Nephron progenitor cell (in vitro differentiated cells): Measurements from ENCODE around the gene DAPK1.

ENCODE experiments used
- DNase-seq: peaks from one replicate; pipeline ENCODE4 v3.0.0; 2021
- H3K27ac Mint-ChIP-seq: 2 replicates; pipeline ENCODE4 v1.8.0; 2021; ENCODE audit warnings: mild to moderate bottlenecking, moderate library complexity, mixed read lengths
- H3K27me3 Mint-ChIP-seq: 2 replicates; pipeline ENCODE4 v1.8.0; 2021; ENCODE audit warnings: mild to moderate bottlenecking, low read depth, mixed read lengths; ENCODE audit not compliant: poor library complexity
- H3K36me3 Mint-ChIP-seq: 2 replicates; pipeline ENCODE4 v1.8.0; 2021; ENCODE audit warnings: low read depth, mixed read lengths
- H3K4me1 Mint-ChIP-seq: 2 replicates; pipeline ENCODE4 v1.8.0; 2021; ENCODE audit warnings: mixed read lengths
- H3K4me3 Mint-ChIP-seq: 2 replicates; pipeline ENCODE4 v1.8.0; 2021; ENCODE audit warnings: mild to moderate bottlenecking, moderate library complexity, mixed read lengths
- H3K9me3 Mint-ChIP-seq: 2 replicates; pipeline ENCODE4 v1.8.0; 2021; ENCODE audit warnings: mild to moderate bottlenecking, moderate library complexity, mixed read lengths
- CTCF ChIP-seq: fragments of 200-600 bp; sonication (generic); IDR thresholded peaks from 2 replicates; pipeline ENCODE4 v1.5.0; 2021; ENCODE audit warnings: antibody characterized with exemption

The DAPK1 gene

GRCh38 chr9:87673446-87674120 lies 175.9 kb downstream of the DAPK1 start:
- H3K4me3 Mint-ChIP-seq, result no peak overlapping the region
- no peak overlapping the region for H3K27ac Mint-ChIP-seq
- H3K27me3 Mint-ChIP-seq, result no peaks in the 10 kb centered on the region
- no peaks in the 10 kb centered on the region for H3K9me3 Mint-ChIP-seq
- peaks cover 14% of the 10 kb centered on the region for H3K36me3 Mint-ChIP-seq
- peaks cover 1% of the 10 kb centered on the region for H3K4me1 Mint-ChIP-seq
- no peak for DNase-seq
- no peak for TF ChIP-seq CTCF

GRCh38 chr9:87674565-87675299 lies 177.1 kb downstream of the DAPK1 start:
- Mint-ChIP-seq H3K4me1 (peaks cover 5% of the 10 kb centered on the region), H3K9me3 (no peaks in the 10 kb centered on the region), H3K27me3 (no peaks in the 10 kb centered on the region), H3K27ac (peak overlapping the region; percentile 40), H3K4me3 (no peak overlapping the region), H3K36me3 (peaks cover 9% of the 10 kb centered on the region)
- no peak for DNase-seq
- no peak for TF ChIP-seq CTCF

- no peak for DNase-seq
- Mint-ChIP-seq H3K27me3 (no peaks in the 10 kb centered on the region), H3K4me3 (no peak overlapping the region), H3K4me1 (peaks cover 5% of the 10 kb centered on the region), H3K27ac (no peak overlapping the region), H3K9me3 (no peaks in the 10 kb centered on the region), H3K36me3 (peaks cover 9% of the 10 kb centered on the region)
- TF ChIP-seq CTCF, result no peak
These were observed 178.3 kb downstream of the DAPK1 start for GRCh38 chr9:87675906-87676515.

GRCh38 chr9:87676976-87677775 lies 179.5 kb downstream of the DAPK1 start:
- Mint-ChIP-seq H3K4me1 (peaks cover 5% of the 10 kb centered on the region), H3K27me3 (no peaks in the 10 kb centered on the region), H3K27ac (no peak overlapping the region), H3K9me3 (no peaks in the 10 kb centered on the region), H3K36me3 (peaks cover 20% of the 10 kb centered on the region), H3K4me3 (no peak overlapping the region)
- TF ChIP-seq CTCF, result no peak
- no peak for DNase-seq

- Mint-ChIP-seq H3K27me3 (no peaks in the 10 kb centered on the region), H3K4me1 (peaks cover 5% of the 10 kb centered on the region), H3K4me3 (no peak overlapping the region), H3K36me3 (peaks cover 20% of the 10 kb centered on the region), H3K9me3 (no peaks in the 10 kb centered on the region), H3K27ac (no peak overlapping the region)
- DNase-seq, result no peak
- TF ChIP-seq CTCF, result no peak
These were observed 180.3 kb downstream of the DAPK1 start for GRCh38 chr9:87677776-87678587.
